NT2/D1 (cell line): ENCODE results near the gene USH2A.

ENCODE experiments used
- DNase-seq: peaks from one replicate; pipeline ENCODE4 v3.0.0-alpha.2; 2011; ENCODE audit warnings: low read depth, low spot score
- H3K27me3 ChIP-seq: 2 replicates; pipeline ENCODE4 v1.6.0; 2011; ENCODE audit warnings: mild to moderate bottlenecking; ENCODE audit not compliant: insufficient read length, insufficient read depth
- H3K36me3 ChIP-seq: 2 replicates; pipeline ENCODE4 v1.6.1; 2011; ENCODE audit warnings: mild to moderate bottlenecking, low read length, mixed read lengths; ENCODE audit not compliant: insufficient read depth, insufficient read length
- H3K4me1 ChIP-seq: 2 replicates; pipeline ENCODE4 v1.5.1; 2011; ENCODE audit not compliant: insufficient read depth, insufficient read length
- H3K4me3 ChIP-seq: 2 replicates; pipeline ENCODE4 v1.5.1; 2011; ENCODE audit warnings: low read depth; ENCODE audit not compliant: insufficient read length
- H3K9ac ChIP-seq: 2 replicates; pipeline ENCODE4 v1.6.0; 2011; ENCODE audit warnings: low read depth; ENCODE audit not compliant: insufficient read length
- H3K9me3 ChIP-seq: 2 replicates; pipeline ENCODE4 v1.5.1; 2011; ENCODE audit warnings: mild to moderate bottlenecking, low read length; ENCODE audit not compliant: insufficient read depth
- SUZ12 ChIP-seq: IDR thresholded peaks from 2 replicates; pipeline ENCODE4 v1.6.1; 2011; ENCODE audit not compliant: insufficient read length, insufficient read depth; ENCODE audit errors: extremely low read depth
- YY1 ChIP-seq: IDR thresholded peaks from 2 replicates; pipeline ENCODE4 v1.6.1; 2011; ENCODE audit not compliant: insufficient read length, insufficient read depth
- ZNF274 ChIP-seq: IDR thresholded peaks from 2 replicates; pipeline ENCODE4 v1.6.1; 2011; ENCODE audit warnings: mild to moderate bottlenecking, low read depth, low read length

USH2A gene

DNA sequence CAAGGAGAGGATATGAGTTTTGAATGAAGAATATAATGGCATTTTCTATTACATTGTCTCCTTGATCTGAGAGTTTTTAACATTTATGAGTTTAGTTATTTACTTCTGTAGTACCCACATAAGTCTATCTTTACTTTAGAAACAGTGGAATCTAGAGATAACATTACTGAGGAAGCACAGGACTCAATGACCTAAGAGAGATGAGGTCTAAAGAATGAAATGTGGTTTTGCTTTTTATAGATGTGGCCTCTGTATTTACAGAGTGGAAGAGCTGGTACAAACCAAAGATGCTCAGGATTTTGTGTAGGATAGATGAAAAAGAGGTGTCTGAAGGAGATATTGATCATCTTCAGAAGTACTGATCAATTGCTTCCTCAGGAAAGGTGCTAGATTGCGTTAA lies 678.8 kb downstream of the USH2A start:
- TF ChIP-seq SUZ12 = no peak
- no peak for TF ChIP-seq ZNF274
- no peak for TF ChIP-seq YY1
- Histone ChIP-seq H3K9me3 (no peaks in the 10 kb centered on the region), H3K9ac (no peak overlapping the region), H3K4me3 (no peak overlapping the region), H3K36me3 (no peaks in the 10 kb centered on the region), H3K27me3 (no peaks in the 10 kb centered on the region), H3K4me1 (no peaks in the 10 kb centered on the region)
- no peak for DNase-seq

DNA sequence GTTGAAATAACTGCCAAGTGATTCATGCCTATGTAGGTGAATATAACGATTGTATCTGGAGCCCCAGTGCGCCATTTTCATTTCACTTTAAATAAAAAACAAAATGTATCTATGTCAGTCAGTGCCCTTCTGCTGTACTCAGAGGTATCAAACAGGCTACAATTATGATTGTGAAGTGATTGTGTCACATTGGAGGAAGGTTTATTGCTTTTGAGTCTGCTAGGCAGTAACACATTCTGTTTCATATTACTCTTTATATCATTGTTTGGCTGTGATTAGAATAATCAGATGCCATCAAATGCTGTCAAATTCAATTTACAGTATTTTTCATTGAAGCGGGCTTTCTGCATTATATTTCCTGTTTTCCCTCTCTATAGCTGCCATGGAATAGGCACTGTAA lies 684.2 kb downstream of the USH2A start:
- TF ChIP-seq YY1 (no peak), ZNF274 (no peak), SUZ12 (no peak)
- peaks cover 4% of the 10 kb centered on the region; the same call in 1 of the 2 replicates for H3K9me3 ChIP-seq
- no peaks in the 10 kb centered on the region for H3K27me3 ChIP-seq
- H3K4me3 ChIP-seq = no peak overlapping the region
- no peak overlapping the region for H3K9ac ChIP-seq
- H3K4me1 ChIP-seq = no peaks in the 10 kb centered on the region
- no peaks in the 10 kb centered on the region for H3K36me3 ChIP-seq
- no peak for DNase-seq

DNA sequence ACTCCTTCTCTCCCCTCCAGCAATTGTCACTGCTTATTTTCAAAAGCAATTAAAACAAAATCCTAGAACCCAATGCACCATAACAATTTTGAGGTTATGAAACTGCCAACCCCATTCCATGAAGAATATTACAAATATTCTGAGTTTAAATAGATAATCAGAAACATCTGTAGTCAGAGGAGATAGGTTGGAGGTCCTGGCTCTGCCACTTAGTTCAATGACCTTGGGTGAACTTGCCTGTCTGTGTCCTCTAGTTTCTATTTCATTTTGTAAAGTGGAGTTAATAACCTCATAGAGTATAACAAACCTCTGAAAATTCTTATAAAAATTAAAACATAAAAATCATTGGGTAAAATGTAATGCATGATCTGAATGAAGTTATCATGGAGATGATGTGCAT lies 691.5 kb downstream of the USH2A start:
- no peak overlapping the region for H3K9ac ChIP-seq
- no peaks in the 10 kb centered on the region for H3K36me3 ChIP-seq
- H3K9me3 ChIP-seq = peaks cover 10% of the 10 kb centered on the region; the same call in 1 of the 2 replicates
- no peak for TF ChIP-seq ZNF274
- no peak for TF ChIP-seq YY1
- no peak for TF ChIP-seq SUZ12
- no peak for DNase-seq
- H3K4me1 ChIP-seq = no peaks in the 10 kb centered on the region
- no peak overlapping the region for H3K4me3 ChIP-seq
- no peaks in the 10 kb centered on the region for H3K27me3 ChIP-seq

DNA sequence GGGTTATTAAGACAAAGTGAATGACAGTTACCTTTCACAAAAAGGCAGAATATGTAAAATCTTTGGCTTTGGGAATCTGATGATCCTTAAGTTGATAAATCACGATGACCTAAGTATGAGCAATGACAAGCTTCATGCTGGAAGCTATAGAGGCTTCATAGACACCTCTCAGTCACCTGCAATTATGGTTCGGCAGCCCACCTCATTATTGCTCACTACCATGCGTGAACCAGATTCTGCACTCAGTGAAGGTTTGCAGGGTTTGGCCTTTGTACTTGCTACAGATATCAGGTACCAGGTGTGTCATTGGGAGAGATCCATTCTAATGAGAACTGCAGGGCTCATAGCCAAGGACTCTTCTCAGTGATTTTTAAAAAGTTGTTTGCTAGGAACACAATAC lies 692.6 kb downstream of the USH2A start:
- Histone ChIP-seq H3K4me3 (no peak overlapping the region), H3K36me3 (no peaks in the 10 kb centered on the region), H3K9ac (no peak overlapping the region), H3K27me3 (no peaks in the 10 kb centered on the region), H3K9me3 (peaks cover 10% of the 10 kb centered on the region; the same call in 1 of the 2 replicates), H3K4me1 (no peaks in the 10 kb centered on the region)
- no peak for TF ChIP-seq YY1
- TF ChIP-seq ZNF274 = no peak
- no peak for TF ChIP-seq SUZ12
- no peak for DNase-seq

DNA sequence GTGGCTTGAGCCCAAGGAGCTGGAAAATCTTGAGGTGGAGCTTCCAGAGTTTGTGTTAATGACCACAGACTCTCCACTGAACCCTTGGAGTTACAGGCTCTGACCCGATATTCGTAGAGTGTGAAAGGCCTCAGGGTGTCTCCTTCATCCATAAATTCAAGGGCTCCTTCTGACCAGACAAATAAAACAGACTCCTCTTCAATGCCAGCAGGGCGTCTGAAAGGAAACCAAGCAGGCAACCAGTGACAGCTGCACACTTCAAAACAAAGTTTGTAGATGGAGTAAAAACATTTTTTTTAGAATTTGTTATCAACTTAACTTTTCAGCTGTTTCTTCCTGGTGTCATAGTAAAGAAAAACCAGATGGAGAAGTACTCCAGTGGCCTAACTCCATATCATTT lies 695.1 kb downstream of the USH2A start:
- no peak overlapping the region for H3K9ac ChIP-seq
- H3K4me1 ChIP-seq = no peaks in the 10 kb centered on the region
- no peaks in the 10 kb centered on the region for H3K27me3 ChIP-seq
- TF ChIP-seq SUZ12 = no peak
- H3K4me3 ChIP-seq = no peak overlapping the region
- DNase-seq = no peak
- no peaks in the 10 kb centered on the region for H3K36me3 ChIP-seq
- H3K9me3 ChIP-seq = no peaks in the 10 kb centered on the region

DNA sequence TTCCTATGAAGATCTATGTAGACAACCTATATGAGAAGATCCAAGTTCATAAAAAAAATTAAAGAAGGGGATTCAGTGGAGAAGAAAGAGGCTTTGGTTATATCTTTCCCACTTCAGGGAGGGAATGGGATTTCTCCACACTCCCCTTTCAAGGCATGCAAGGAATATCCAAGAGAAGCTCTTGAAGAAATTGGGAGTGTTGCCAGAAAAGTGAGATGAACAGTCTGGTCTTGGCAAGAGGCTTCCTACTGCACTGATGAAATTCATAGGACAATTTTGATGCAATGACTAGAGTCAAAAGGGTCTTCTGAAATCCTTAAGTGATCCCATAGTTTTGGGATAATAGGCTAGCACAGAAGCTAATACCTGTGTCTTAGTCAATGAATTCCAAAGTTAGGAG lies 703.1 kb downstream of the USH2A start:
- TF ChIP-seq SUZ12 = no peak
- TF ChIP-seq ZNF274 = no peak
- no peak for TF ChIP-seq YY1

DNA sequence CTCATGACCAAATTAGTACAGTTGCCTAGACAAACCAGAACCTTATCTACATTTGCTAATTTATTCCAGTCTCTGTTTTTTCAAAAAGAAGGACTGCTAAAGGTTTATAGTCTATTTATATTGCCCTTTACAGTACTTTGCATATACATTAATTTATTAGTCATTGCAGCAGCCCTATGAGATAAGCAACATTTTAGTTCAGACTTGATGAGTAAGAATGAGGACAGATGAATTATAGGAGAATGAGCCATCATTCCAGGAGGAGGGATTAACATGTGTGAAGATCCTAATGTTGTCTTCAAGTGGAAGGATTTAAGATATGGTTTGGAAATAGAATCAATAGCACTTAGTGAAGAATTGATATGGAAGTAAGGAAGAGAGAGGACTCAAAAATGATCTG lies 703.7 kb downstream of the USH2A start:
- no peak overlapping the region for H3K4me3 ChIP-seq
- H3K9ac ChIP-seq = no peak overlapping the region
- H3K36me3 ChIP-seq = no peaks in the 10 kb centered on the region
- TF ChIP-seq YY1 (no peak), ZNF274 (no peak), SUZ12 (no peak)
- DNase-seq = no peak
- no peaks in the 10 kb centered on the region for H3K27me3 ChIP-seq
- no peaks in the 10 kb centered on the region for H3K4me1 ChIP-seq
- no peaks in the 10 kb centered on the region for H3K9me3 ChIP-seq

More for the DNA sequence above, 703.1 kb downstream of the USH2A start:
- H3K4me1 ChIP-seq = no peaks in the 10 kb centered on the region
- no peak overlapping the region for H3K9ac ChIP-seq
- H3K9me3 ChIP-seq = no peaks in the 10 kb centered on the region
- DNase-seq = no peak
- no peaks in the 10 kb centered on the region for H3K36me3 ChIP-seq
- H3K4me3 ChIP-seq = no peak overlapping the region
- no peaks in the 10 kb centered on the region for H3K27me3 ChIP-seq

DNA sequence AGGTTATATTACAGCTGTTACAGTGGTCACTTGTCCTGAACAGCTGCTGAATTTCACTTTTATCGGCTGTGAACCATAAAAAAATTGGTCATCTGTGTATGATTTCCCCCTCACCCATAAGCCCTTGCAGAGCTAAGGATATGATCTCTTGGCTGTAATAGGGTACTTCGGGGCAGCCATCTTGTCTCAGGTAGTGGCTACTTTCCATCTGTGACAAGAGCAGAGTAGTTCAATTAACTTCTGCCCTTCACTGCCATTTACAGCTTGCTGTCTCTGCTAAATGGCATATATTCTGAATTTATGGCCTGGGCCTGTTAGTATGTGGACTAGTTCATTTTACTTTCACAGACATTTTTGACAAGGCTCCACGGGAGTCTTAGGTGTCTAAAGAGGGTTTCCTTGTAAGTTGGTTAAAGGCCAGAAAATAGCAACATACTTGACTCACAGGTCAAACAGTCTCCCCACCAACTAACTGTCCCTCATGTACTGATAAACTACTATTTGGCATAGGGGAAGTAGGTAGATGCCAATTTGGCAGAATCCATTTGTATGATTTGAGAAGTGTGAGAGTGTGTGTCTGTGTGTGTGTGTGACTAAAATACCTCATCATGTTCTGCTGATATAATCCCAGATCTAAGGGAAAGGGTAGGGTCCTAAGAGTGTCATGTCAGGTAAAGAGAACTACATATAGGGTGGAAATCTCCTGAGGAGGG lies 704.5 kb downstream of the USH2A start:
- no peak overlapping the region for H3K4me3 ChIP-seq
- no peaks in the 10 kb centered on the region for H3K36me3 ChIP-seq
- TF ChIP-seq SUZ12 (no peak), ZNF274 (no peak), YY1 (no peak)
- DNase-seq = no peak
- H3K9me3 ChIP-seq = no peaks in the 10 kb centered on the region
- no peaks in the 10 kb centered on the region for H3K27me3 ChIP-seq
- H3K4me1 ChIP-seq = no peaks in the 10 kb centered on the region
- H3K9ac ChIP-seq = no peak overlapping the region
